ENCODE measurements around the gene IFT81.

DNA sequence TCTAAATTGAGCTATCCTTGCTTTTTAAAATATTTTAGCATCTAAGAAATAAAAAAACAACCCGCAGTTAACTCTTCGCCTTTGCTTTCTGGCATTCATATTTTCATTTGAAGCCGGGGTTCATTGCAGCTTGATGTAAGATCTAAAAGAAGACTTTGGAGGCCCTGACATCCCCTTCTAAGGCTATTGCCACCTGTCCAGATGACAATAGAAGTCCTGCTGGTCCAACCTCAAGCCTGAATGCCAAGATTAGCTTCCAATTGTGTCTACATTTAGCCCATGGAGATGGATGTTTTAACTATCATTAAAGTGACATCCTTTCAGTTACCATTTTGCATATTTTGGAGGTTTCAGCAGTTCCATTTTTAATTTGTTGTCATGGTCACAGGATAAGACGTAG, 105.3 kb downstream of the IFT81 start:
- TF ChIP-seq, protein P1, sequence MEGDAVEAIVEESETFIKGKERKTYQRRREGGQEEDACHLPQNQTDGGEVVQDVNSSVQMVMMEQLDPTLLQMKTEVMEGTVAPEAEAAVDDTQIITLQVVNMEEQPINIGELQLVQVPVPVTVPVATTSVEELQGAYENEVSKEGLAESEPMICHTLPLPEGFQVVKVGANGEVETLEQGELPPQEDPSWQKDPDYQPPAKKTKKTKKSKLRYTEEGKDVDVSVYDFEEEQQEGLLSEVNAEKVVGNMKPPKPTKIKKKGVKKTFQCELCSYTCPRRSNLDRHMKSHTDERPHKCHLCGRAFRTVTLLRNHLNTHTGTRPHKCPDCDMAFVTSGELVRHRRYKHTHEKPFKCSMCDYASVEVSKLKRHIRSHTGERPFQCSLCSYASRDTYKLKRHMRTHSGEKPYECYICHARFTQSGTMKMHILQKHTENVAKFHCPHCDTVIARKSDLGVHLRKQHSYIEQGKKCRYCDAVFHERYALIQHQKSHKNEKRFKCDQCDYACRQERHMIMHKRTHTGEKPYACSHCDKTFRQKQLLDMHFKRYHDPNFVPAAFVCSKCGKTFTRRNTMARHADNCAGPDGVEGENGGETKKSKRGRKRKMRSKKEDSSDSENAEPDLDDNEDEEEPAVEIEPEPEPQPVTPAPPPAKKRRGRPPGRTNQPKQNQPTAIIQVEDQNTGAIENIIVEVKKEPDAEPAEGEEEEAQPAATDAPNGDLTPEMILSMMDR (IDR thresholded peaks at IDR 0.05) = no peak
- TF ChIP-seq POLR2A (IDR thresholded peaks at IDR 0.05) = no peak
- TF ChIP-seq POLR2AphosphoS5 (IDR thresholded peaks at IDR 0.05) = no peak

Data from stomach (tissue), 4 donors.